HepG2 (cell line): ENCODE results near the gene HINFP. TPM values are rescaled to one million over a fixed set of nuclear protein-coding genes. Genes with fewer than 3 reads are reported as not detected.

Source experiments
- ATAC-seq: fragments of 200-7000 bp; cut with Tn5 transposase; 3 replicates; pipeline ENCODE4 v1.9.1; 2020; ENCODE audit warnings: mild to moderate bottlenecking, moderate library complexity
- BruUV-seq: library from RNA; stranded (reverse); fragments of 400-500 nt; replicated peaks from 2 replicates; lab custom pipeline; 2021; lab: Mats Ljungman, UMichigan
- CTCF ChIA-PET: fragments of 300-600 bp; formaldehyde crosslinking; extraction: SDS; loops from one replicate; lab custom pipeline; 2021; ENCODE audit warnings: low total read pairs, inconsistent platforms, low intra/inter-chr PET ratio; lab: Yijun Ruan, JAX
- POLR2A ChIA-PET: fragments of 350-600 bp; sonication (Branson Sonifier 250); formaldehyde crosslinking; loops from one replicate; lab custom pipeline; 2020; ENCODE audit warnings: antibody characterized with exemption, inconsistent platforms; lab: Yijun Ruan, JAX
- DNase-seq: peaks from one replicate; pipeline ENCODE4 v3.0.0-alpha.2; 2015; ENCODE audit warnings: low spot score
- FAIRE-seq: peaks from 3 replicates; lab custom pipeline; 2011; peaks lifted over from hg19 to GRCh38; lab: Jason Lieb, UNC
- H2AFZ ChIP-seq: one replicate; pipeline ENCODE4 v1.6.1; 2011; ENCODE audit warnings: low read length, inconsistent platforms
- H3K27ac ChIP-seq: fragments of 300-600 bp; 3 replicates; pipeline ENCODE4 v1.8.0; 2011; ENCODE audit warnings: mixed run types, mild to moderate bottlenecking, mixed read lengths, low read length, inconsistent platforms; ENCODE audit not compliant: insufficient read depth; ENCODE audit errors: extremely low read length
- H3K27me3 ChIP-seq, 2 experiments: fragments of 200-600 bp in 1 of 2; 2 replicates in 1 of 2; 3 replicates in 1 of 2; pipeline versions ENCODE4 v1.6.0 to v1.8.0; 2011; ENCODE audit warnings: low read length in 2 of 2, mild to moderate bottlenecking in 2 of 2, moderate library complexity in 2 of 2, inconsistent platforms in 1 of 2; ENCODE audit not compliant: insufficient read depth in 2 of 2, control insufficient read depth in 1 of 2
- H3K36me3 ChIP-seq, 2 experiments: fragments of 200-600 bp in 1 of 2; replicated peaks in 1 of 2; 2 replicates in 1 of 2; 3 replicates in 1 of 2; pipeline versions ENCODE4 v1.5.1 to v1.8.0; 2011; ENCODE audit warnings: low read length in 2 of 2, inconsistent platforms in 1 of 2; ENCODE audit not compliant: insufficient read depth in 2 of 2, control insufficient read depth in 1 of 2
- H3K4me1 ChIP-seq: 2 replicates; pipeline ENCODE4 v1.5.1; 2012; ENCODE audit warnings: low read length, inconsistent platforms; ENCODE audit not compliant: insufficient read depth
- H3K4me2 ChIP-seq: 2 replicates; pipeline ENCODE4 v1.6.0; 2011; ENCODE audit warnings: low read depth, low read length, inconsistent platforms
- H3K4me3 ChIP-seq, 3 experiments: fragments of 200-600 bp in 1 of 3; sonication (generic), shearing (Covaris generic) in 1 of 3; replicated peaks in 1 of 3; 2 replicates each; pipeline ENCODE4 v1.5.1; 2011 to 2016; ENCODE audit warnings: low read length in 3 of 3, inconsistent platforms in 2 of 3, low read depth in 2 of 3, mild to moderate bottlenecking in 2 of 3, control low read depth in 1 of 3, mixed read lengths in 1 of 3; ENCODE audit not compliant: insufficient read depth in 1 of 3
- H3K79me2 ChIP-seq: one replicate; pipeline ENCODE4 v1.6.1; 2011; ENCODE audit warnings: low read length, inconsistent platforms; ENCODE audit not compliant: insufficient read depth
- H3K9ac ChIP-seq: 2 replicates; pipeline ENCODE4 v1.6.0; 2011; ENCODE audit warnings: mild to moderate bottlenecking, low read depth, low read length, inconsistent platforms; ENCODE audit not compliant: insufficient read depth
- H3K9me3 ChIP-seq: 2 replicates; pipeline ENCODE4 v1.5.1; 2012; ENCODE audit warnings: mild to moderate bottlenecking, low read length
- H4K20me1 ChIP-seq: 2 replicates; pipeline ENCODE4 v1.6.0; 2011; ENCODE audit warnings: inconsistent platforms, mild to moderate bottlenecking, low read length, moderate library complexity; ENCODE audit not compliant: insufficient read depth
- AKAP8 ChIP-seq: sonication (generic); formaldehyde crosslinking; IDR thresholded peaks from 2 replicates; pipeline ENCODE4 v1.5.1; 2020; ENCODE audit warnings: mild to moderate bottlenecking, missing genetic modification reagents
- CERS6 ChIP-seq: sonication (generic); formaldehyde crosslinking; IDR thresholded peaks from 2 replicates; pipeline ENCODE4 v1.5.0; 2020; ENCODE audit warnings: missing genetic modification reagents
- GATA4 ChIP-seq: sonication (generic); IDR thresholded peaks from 2 replicates; pipeline ENCODE4 v1.6.1; 2016; ENCODE audit warnings: antibody characterized with exemption, low read depth, borderline replicate concordance
- GLI4 ChIP-seq: sonication (generic); formaldehyde crosslinking; IDR thresholded peaks from 2 replicates; pipeline ENCODE4 v1.5.1; 2020; ENCODE audit warnings: missing genetic modification reagents, mild to moderate bottlenecking, moderate library complexity, borderline replicate concordance
- HIC2 ChIP-seq: sonication (generic); formaldehyde crosslinking; IDR thresholded peaks from 2 replicates; pipeline ENCODE4 v1.9.0; 2022; ENCODE audit warnings: low read depth, missing genetic modification reagents
- PAWR ChIP-seq: sonication (generic); formaldehyde crosslinking; IDR thresholded peaks from 2 replicates; pipeline ENCODE4 v1.4.0; 2020; ENCODE audit warnings: missing genetic modification reagents, mild to moderate bottlenecking, borderline replicate concordance
- POLR2A ChIP-seq, 2 experiments: IDR thresholded peaks; 2 replicates each; pipeline ENCODE4 v1.6.1; 2011; ENCODE audit warnings: low read depth in 2 of 2, low read length in 2 of 2, mild to moderate bottlenecking in 1 of 2, moderate library complexity in 1 of 2; ENCODE audit not compliant: insufficient read depth in 1 of 2
- SMARCE1 ChIP-seq: fragments of 450-650 bp; IDR thresholded peaks from 2 replicates; pipeline ENCODE4 v1.6.1; 2017; ENCODE audit warnings: borderline replicate concordance
- ZFP1 ChIP-seq: IDR thresholded peaks from 2 replicates; pipeline ENCODE4 v1.6.1; 2016
- ZNF841 ChIP-seq: sonication (generic); formaldehyde crosslinking; IDR thresholded peaks from 2 replicates; pipeline ENCODE4 v1.8.1; 2023; ENCODE audit warnings: missing genetic modification reagents, borderline replicate concordance
- WGBS: methylation state at CpG from one replicate; pipeline ENCODE4 v1.1.6; 2017; ENCODE audit warnings: low lambda C conversion rate; 5-methylcytosine and 5-hydroxymethylcytosine counted together
- in situ Hi-C: cut with HindIII; loops from 2 replicates; pipeline ENCODE4 v1.10.0; 2017; ENCODE audit warnings: low pct_unique_long_range_greater_than_20kb; ENCODE audit not compliant: extremely low pct_ligation_motif_present
- intact Hi-C: fragments of 100-400 bp; cut with micrococcal nuclease; formaldehyde crosslinking; loops from one replicate; pipeline ENCODE4 v1.10.0; 2022; ENCODE audit not compliant: unreplicated experiment
- polyA plus RNA-seq, 8 experiments: library from polyadenylated mRNA; depleted of rRNA in 3 of 8; stranded (reverse) in 7 of 8; unstranded in 1 of 8; fragments of >200 nt; fragmentation: Illumina TruSeq in 4 of 8; extraction: Trizol in 4 of 8; gene quantifications; 2 replicates each; pipeline versions ENCODE4 v1.2.1 to v1.2.3, GENCODE V29; 2011 to 2016; ENCODE audit warnings: low read depth in 4 of 8, missing spikeins in 1 of 8, mixed read lengths in 1 of 8; ENCODE audit not compliant: insufficient read depth in 1 of 8
- total RNA-seq, 5 experiments: library from RNA; depleted of rRNA; stranded (reverse); fragments of >200 nt; fragmentation: Illumina TruSeq; extraction: Trizol; gene quantifications; 2 replicates each; pipeline ENCODE4 v1.2.3, GENCODE V29; 2016; ENCODE audit warnings: low read depth in 1 of 5

HINFP gene
- total and polyA plus RNA-seq, 2 of the 13 experiments (the other 11 are each of a cell fraction or from before 2014, with no cell fraction given), result 15.1 to 21.4 TPM

DNA sequence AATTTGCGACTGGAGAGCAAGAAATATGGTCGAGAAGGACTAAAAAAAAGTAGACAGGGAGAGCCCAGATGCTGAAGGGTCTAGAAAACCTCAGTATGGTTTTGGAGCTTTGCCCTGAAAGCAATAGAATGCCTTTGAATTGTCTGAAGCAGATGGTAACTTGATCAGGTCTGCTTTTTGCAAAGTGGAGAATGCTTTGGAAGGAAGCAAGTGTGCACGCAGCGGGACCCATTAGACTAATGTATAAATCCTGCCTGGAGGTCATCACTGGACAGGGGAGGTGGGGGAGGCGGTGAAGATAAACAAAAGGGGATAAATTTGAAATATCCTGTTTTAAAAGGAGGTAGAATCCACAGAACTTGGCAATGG is 757 bp upstream of the HINFP start:
- Histone ChIP-seq H3K9ac (peak overlapping the region; percentile 74), H4K20me1 (no peaks in the 10 kb centered on the region), H3K4me3 (peak overlapping the region; percentile 29 to 69 (median 38)), H3K4me1 (peaks cover 30% of the 10 kb centered on the region), H3K4me2 (peak overlapping the region; percentile 83), H3K9me3 (no peaks in the 10 kb centered on the region), H3K36me3 (peaks cover 4 to 6% of the 10 kb centered on the region in 2 experiments; a peak in 3 of 5 replicates), H3K27ac (peak overlapping the region; percentile 55), H2AFZ (peak overlapping the region; percentile 61), H3K79me2 (peaks cover 17% of the 10 kb centered on the region), H3K27me3 (no peaks in the 10 kb centered on the region; a peak in 1 of 5 replicates)
- TF ChIP-seq SMARCE1 (no peak), GATA4 (0 out of 2 replicates have a peak, but pooled peaks have one; percentile 6), AKAP8 (CRISPR knock-in tag) (no peak), HIC2 (CRISPR knock-in tag) (0 out of 2 replicates have a peak, but pooled peaks have one; percentile 12), GLI4 (CRISPR knock-in tag) (0 out of 2 replicates have a peak, but pooled peaks have one; percentile 23), CERS6 (CRISPR knock-in tag) (no peak), ZFP1 (no peak), POLR2A (IDR thresholded peaks at IDR 0.05; ENCODE audit: insufficient read depth in 1 of 2, low read depth in 2 of 2, low read length in 2 of 2) (no peak), PAWR (CRISPR knock-in tag) (no peak), ZNF841 (CRISPR knock-in tag) (no peak)
- DNase-seq (no peak), FAIRE-seq (no peak), ATAC-seq (peak; percentile 11; the same call in 2 of the 3 replicates)
- WGBS, result 14% methylated on average over 5 of the region's 5 CpGs
- ChIA-PET POLR2A (interaction anchor here (1.2 to 3.3 kb wide), 10 partner anchors 11 to 102 kb away, joined by 3 to 75 read pairs (median 12); partner anchors contain the start of genes C2CD2L, DPAGT1, HMBS and NHERF4), CTCF (no interaction called here)
- in situ Hi-C loops, result no loop called here
- intact Hi-C loops, result loop anchor here (2.0 kb wide), 1 partner anchor 20 kb away; the partner anchor contains the start of gene DPAGT1
- TSS peak; percentile 95 for BruUV-seq
